K562 (cell line): Measurements from ENCODE around the gene DHX35. TPM values are rescaled to one million over a fixed set of nuclear protein-coding genes. Genes with fewer than 3 reads are reported as not detected.

Experiments used
- ATAC-seq: fragments of 200-7000 bp; cut with Tn5 transposase; 3 replicates; pipeline ENCODE4 v1.9.1; 2020; ENCODE audit warnings: moderate library complexity
- BruUV-seq: library from RNA; stranded (reverse); fragments of 400-500 nt; replicated peaks from 2 replicates; lab custom pipeline; 2021; lab: Mats Ljungman, UMichigan
- CTCF ChIA-PET: fragments of 300-600 bp; formaldehyde crosslinking; extraction: SDS; loops from one replicate; lab custom pipeline; 2021; ENCODE audit warnings: low intra/inter-chr PET ratio; lab: Yijun Ruan, JAX
- POLR2A ChIA-PET: fragments of 300-600, 350-650 bp; sonication (Branson Sonifier 250); formaldehyde crosslinking; extraction: SDS; loops from one replicate; lab custom pipeline; 2021; ENCODE audit warnings: antibody characterized with exemption, inconsistent platforms; lab: Yijun Ruan, JAX
- DNase-seq, 4 experiments: peaks; one replicate each; pipeline versions ENCODE4 v3.0.0 to v3.0.0-alpha.2; 2011 to 2018; ENCODE audit warnings: low spot score in 3 of 4, mixed read lengths in 3 of 4; ENCODE audit errors: extremely low read depth in 1 of 4
- FAIRE-seq: peaks from 2 replicates; lab custom pipeline; 2011; peaks lifted over from hg19 to GRCh38; lab: Jason Lieb, UNC
- H2AFZ ChIP-seq: 2 replicates; pipeline ENCODE4 v1.6.0; 2011; ENCODE audit warnings: low read depth, low read length, control low read depth, inconsistent platforms
- H3K27ac ChIP-seq: fragments of 200-600 bp; 3 replicates; pipeline ENCODE4 v1.8.0; 2011; ENCODE audit warnings: low read depth, mild to moderate bottlenecking, control low read depth, inconsistent platforms, low read length, moderate library complexity, mixed read lengths; ENCODE audit errors: extremely low read depth
- H3K27me3 ChIP-seq, 2 experiments: fragments of 300-600 bp in 1 of 2; 2 replicates in 1 of 2; 3 replicates in 1 of 2; pipeline versions ENCODE4 v1.6.0 to v1.8.0; 2011; ENCODE audit warnings: inconsistent platforms in 2 of 2, low read length in 2 of 2, mild to moderate bottlenecking in 1 of 2, mixed read lengths in 1 of 2, moderate library complexity in 1 of 2; ENCODE audit not compliant: control insufficient read depth in 2 of 2, insufficient read depth in 2 of 2
- H3K36me3 ChIP-seq: fragments of 300-600 bp; 3 replicates; pipeline ENCODE4 v1.8.0; 2011; ENCODE audit warnings: mild to moderate bottlenecking, low read length, inconsistent platforms; ENCODE audit not compliant: control insufficient read depth, insufficient read depth
- H3K4me1 ChIP-seq, 2 experiments: fragments of 200-600 bp in 1 of 2; replicated peaks in 1 of 2; 2 replicates in 1 of 2; 3 replicates in 1 of 2; pipeline versions ENCODE4 v1.5.1 to v1.8.0; 2011; ENCODE audit warnings: inconsistent platforms in 2 of 2, low read length in 2 of 2, mild to moderate bottlenecking in 1 of 2, mixed read lengths in 1 of 2, moderate library complexity in 1 of 2; ENCODE audit not compliant: control insufficient read depth in 2 of 2, insufficient read depth in 2 of 2
- H3K4me2 ChIP-seq: 2 replicates; pipeline ENCODE4 v1.6.1; 2011; ENCODE audit warnings: low read length, control low read depth, inconsistent platforms, mixed read lengths; ENCODE audit not compliant: insufficient read depth
- H3K4me3 ChIP-seq: fragments of 200-600 bp; sonication (generic), shearing (Covaris generic); 2 replicates; pipeline ENCODE4 v1.5.1; 2016; ENCODE audit warnings: control low read depth, inconsistent platforms
- H3K79me2 ChIP-seq: fragments of 200-600 bp; 3 replicates; pipeline ENCODE4 v1.8.0; 2011; ENCODE audit warnings: low read length, inconsistent platforms; ENCODE audit not compliant: control insufficient read depth, insufficient read depth
- H3K9ac ChIP-seq, 2 experiments: 2 replicates each; pipeline versions ENCODE4 v1.6.0 to v1.6.1; 2011; ENCODE audit warnings: low read depth in 2 of 2, low read length in 2 of 2, control low read depth in 1 of 2, inconsistent platforms in 1 of 2, mild to moderate bottlenecking in 1 of 2, mixed read lengths in 1 of 2; ENCODE audit not compliant: insufficient read depth in 1 of 2
- H3K9me1 ChIP-seq: one replicate; pipeline ENCODE4 v1.6.0; 2011; ENCODE audit warnings: inconsistent platforms, mild to moderate bottlenecking, low read length, moderate library complexity; ENCODE audit not compliant: control insufficient read depth, insufficient read depth
- H3K9me3 ChIP-seq: replicated peaks from 2 replicates; pipeline ENCODE4 v1.5.1; 2011; ENCODE audit warnings: low read depth, low read length, inconsistent platforms; ENCODE audit not compliant: control insufficient read depth, insufficient read depth
- H4K20me1 ChIP-seq: replicated peaks from 2 replicates; pipeline ENCODE4 v1.6.1; 2011; ENCODE audit warnings: low read length, inconsistent platforms, mixed read lengths; ENCODE audit not compliant: control insufficient read depth, insufficient read depth
- SPI1 ChIP-seq: IDR thresholded peaks from 2 replicates; pipeline ENCODE4 v1.6.1; 2011; ENCODE audit warnings: low read depth, low read length, control low read depth, borderline replicate concordance
- USF2 ChIP-seq: sonication (generic); formaldehyde crosslinking; IDR thresholded peaks from 2 replicates; pipeline ENCODE4 v1.5.0; 2020; ENCODE audit warnings: missing genetic modification reagents
- ZNF212 ChIP-seq: fragments of 450-650 bp; formaldehyde crosslinking; IDR thresholded peaks from 2 replicates; pipeline ENCODE4 v1.4.0; 2020; ENCODE audit warnings: mild to moderate bottlenecking
- ZZZ3 ChIP-seq: fragments of 450-650 bp; IDR thresholded peaks from 2 replicates; pipeline ENCODE4 v1.6.1; 2016; ENCODE audit warnings: antibody characterized with exemption, mild to moderate bottlenecking, moderate library complexity
- WGBS: fragments of 100-300 bp; shearing (Covaris generic); methylation state at CpG from one replicate; pipeline ENCODE4 v1.1.6; 2016; ENCODE audit warnings: low coverage, mixed read lengths; ENCODE audit not compliant: insufficient coverage; ENCODE audit errors: missing lambda C conversion rate; 5-methylcytosine and 5-hydroxymethylcytosine counted together
- in situ Hi-C: fragments of 300-500 bp; cut with MboI; formaldehyde crosslinking; loops from 4 replicates; pipeline ENCODE4 v1.15.0; 2018; ENCODE audit warnings: inconsistent platforms, mixed read lengths
- intact Hi-C: fragments of 100-400 bp; cut with micrococcal nuclease; formaldehyde crosslinking; loops from 2 replicates; pipeline ENCODE4 v1.14.2; 2022
- polyA plus RNA-seq, 8 experiments: library from polyadenylated mRNA; depleted of rRNA in 4 of 8; stranded (reverse) in 5 of 8; unstranded in 3 of 8; fragments of >200 nt; fragmentation: Nextera tagmentation in 2 of 8; fragmentation: Illumina TruSeq in 1 of 8; extraction: Ambion mirVana in 2 of 8; extraction: Trizol in 1 of 8; gene quantifications; 2 replicates each; pipeline versions ENCODE4 v1.2.1 to v1.2.3, GENCODE V29; 2011 to 2014; ENCODE audit warnings: inconsistent platforms in 1 of 8, missing spikeins in 1 of 8
- total RNA-seq, 7 experiments: library from RNA; depleted of rRNA in 6 of 7; stranded (reverse); fragments of >200 nt in 6 of 7; fragmentation: Illumina TruSeq in 2 of 7; extraction: Trizol in 2 of 7; gene quantifications; 2 replicates each; pipeline versions ENCODE4 v1.2.1 to v1.2.3, GENCODE V29; 2011 to 2021; ENCODE audit warnings: low replicate concordance in 1 of 7

The DHX35 gene
- total and polyA plus RNA-seq, 9 of the 15 experiments (the other 6 are each of a cell fraction or from before 2014, with no cell fraction given): 6.5 to 25.6 (median 16.9) TPM

GRCh38 chr20:38935967-38936407, 26.2 kb upstream of the DHX35 start:
- H3K27me3 ChIP-seq: no peaks in the 10 kb centered on the region
- in situ Hi-C loops (no loop called here), intact Hi-C loops (no loop called here)
- H2AFZ ChIP-seq: no peak overlapping the region
- ChIA-PET POLR2A (interaction anchor here (0.6 to 4.4 kb wide), 8 partner anchors 7 to 172 kb away, joined by 3 to 20 read pairs (median 5); partner anchors contain the start of genes DHX35 and FAM83D), CTCF (interaction anchor here (0.7 kb wide), 1 partner anchor 77 kb away, joined by 3 read pairs; no protein-coding TSS in a partner anchor)
- no peak overlapping the region for H3K4me3 ChIP-seq
- DNase-seq (no peak), FAIRE-seq (no peak), ATAC-seq (0 out of 3 replicates have a peak, but pooled peaks have one; percentile 17)
- H3K4me2 ChIP-seq: no peak overlapping the region
- no peaks in the 10 kb centered on the region for H3K9me3 ChIP-seq
- peaks cover 0 to 38% of the 10 kb centered on the region in 2 experiments; a peak in 3 of 5 replicates for H3K4me1 ChIP-seq
- WGBS: 96% methylated on average over 5 of the region's 5 CpGs
- peak overlapping the region in 1 of 2 experiments; percentile 12; a peak in 1 of 4 replicates for H3K9ac ChIP-seq
- peaks cover 100% of the 10 kb centered on the region for H3K79me2 ChIP-seq
- no TSS peak for BruUV-seq
- no peak for TF ChIP-seq ZZZ3
- TF ChIP-seq USF2 (CRISPR knock-in tag): 0 out of 2 replicates have a peak, but pooled peaks have one; percentile 5
- TF ChIP-seq ZNF212: no peak
- 0 out of 2 replicates have a peak, but pooled peaks have one; percentile 39 for TF ChIP-seq SPI1
- H3K36me3 ChIP-seq: peaks cover 99% of the 10 kb centered on the region
- H3K9me1 ChIP-seq: peaks cover 14% of the 10 kb centered on the region
- peaks cover 43% of the 10 kb centered on the region for H4K20me1 ChIP-seq
- peak overlapping the region; percentile 35; the same call in 1 of the 3 replicates for H3K27ac ChIP-seq
